GM10248 (cell line): ENCODE data around the gene GYG2.

Source experiments
- CTCF ChIA-PET: fragments of 300-600 bp; sonication (Branson Sonifier 250); formaldehyde crosslinking; extraction: SDS; loops from one replicate; lab custom pipeline; 2021; ENCODE audit warnings: antibody characterized with exemption; lab: Yijun Ruan, JAX
- POLR2A ChIA-PET: fragments of 350-650 bp; sonication (Branson Sonifier 250); formaldehyde crosslinking; extraction: SDS; loops from one replicate; lab custom pipeline; 2020; ENCODE audit warnings: antibody characterized with exemption; lab: Yijun Ruan, JAX
- DNase-seq: peaks from one replicate; pipeline ENCODE4 v3.0.0; 2012; ENCODE audit errors: extremely low spot score
- CTCF ChIP-seq: IDR thresholded peaks from 2 replicates; pipeline ENCODE4 v1.5.1; 2012; ENCODE audit warnings: mild to moderate bottlenecking, low read depth; ENCODE audit errors: extremely low read depth, missing control alignments, control extremely low read depth

The GYG2 gene

DNA sequence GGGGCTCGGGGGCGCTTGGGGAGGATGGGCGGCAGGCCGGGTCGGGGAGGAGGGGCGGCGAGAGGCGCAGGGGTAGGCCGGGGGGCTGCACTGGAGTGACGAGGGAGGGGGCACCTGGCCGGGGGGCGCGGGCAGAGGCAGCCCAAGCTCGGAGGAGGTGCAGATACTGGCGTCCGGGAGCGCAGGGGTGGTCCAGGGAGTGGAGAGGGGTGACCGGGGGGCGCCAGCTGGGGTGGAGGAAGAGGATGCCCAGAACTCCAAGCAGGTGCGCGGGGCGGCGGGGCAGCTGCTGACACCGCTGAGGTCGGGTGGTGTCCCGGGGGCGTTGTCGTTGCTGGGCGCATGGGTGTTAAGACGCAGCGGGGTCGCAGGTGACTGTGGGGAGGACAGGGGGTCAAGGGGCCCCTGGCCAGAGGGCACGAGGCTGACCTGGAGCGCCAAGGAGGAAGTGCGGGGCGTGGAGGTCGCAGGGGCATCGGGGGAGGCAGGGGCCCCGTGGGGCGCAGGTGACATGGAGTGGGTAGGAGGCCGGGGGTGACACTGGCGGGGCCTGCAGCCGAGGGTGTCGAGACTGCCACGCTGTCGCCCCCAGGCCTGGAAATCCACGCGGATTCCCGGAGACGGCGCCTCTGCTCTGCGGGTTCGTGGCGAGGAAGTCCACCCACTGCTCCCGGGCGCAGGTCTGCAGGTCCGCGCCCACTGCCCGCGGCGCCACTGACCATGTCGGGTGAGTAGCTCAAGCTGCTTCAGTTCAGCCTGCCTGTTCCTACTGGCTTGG is 928 bp downstream of the GYG2 start:
- ChIA-PET POLR2A (no interaction called here), CTCF (no interaction called here)
- DNase-seq: no peak
- TF ChIP-seq CTCF: no peak

- no peak for DNase-seq
- POLR2A ChIA-PET: no interaction called here
- TF ChIP-seq CTCF: no peak
- CTCF ChIA-PET: no interaction called here
Measured at GRCh38 chrX:2831471-2832228, 2.9 kb downstream of the GYG2 start.

DNA sequence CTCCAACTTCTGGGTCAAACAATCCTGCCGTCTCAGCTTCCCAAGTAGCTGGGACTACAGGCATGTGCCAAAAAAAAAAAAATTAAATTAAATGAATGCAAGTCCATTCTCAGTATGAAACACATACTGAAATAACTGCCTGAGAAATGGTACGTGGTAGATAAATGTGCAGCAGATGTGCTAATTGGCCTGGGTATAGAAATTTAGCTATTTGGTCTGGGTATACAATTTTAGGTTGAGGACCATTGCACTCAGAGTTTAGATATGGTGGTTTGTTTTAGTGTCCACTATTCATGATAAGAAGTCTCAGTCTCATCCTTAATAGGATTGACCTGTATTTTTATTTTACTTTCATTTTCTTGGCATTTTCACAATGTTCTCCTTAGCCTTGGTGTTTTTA is 9.2 kb downstream of the GYG2 start:
- no peak for DNase-seq
- no peak for TF ChIP-seq CTCF
- POLR2A ChIA-PET: no interaction called here
- CTCF ChIA-PET: no interaction called here

DNA sequence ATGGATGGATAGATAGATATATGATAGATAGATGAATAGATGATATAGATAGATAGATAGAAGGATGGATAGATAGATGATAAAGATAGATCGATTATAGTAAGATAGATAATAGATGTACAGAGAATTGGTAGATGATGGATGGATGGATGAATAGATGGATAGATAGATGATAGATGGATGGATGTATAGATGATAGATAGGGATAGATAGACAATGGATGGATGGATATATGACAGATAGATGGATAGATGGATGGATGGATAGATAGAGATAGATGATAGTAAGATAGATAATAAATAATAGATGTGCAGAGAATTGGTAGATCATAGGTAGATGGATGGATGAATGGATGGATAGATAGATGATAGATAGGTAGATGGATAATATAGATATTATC is 12.2 kb downstream of the GYG2 start:
- ChIA-PET CTCF (no interaction called here), POLR2A (no interaction called here)
- TF ChIP-seq CTCF: no peak
- no peak for DNase-seq

GRCh38 chrX:2841537-2841936 is 12.8 kb downstream of the GYG2 start:
- DNase-seq: no peak
- CTCF ChIA-PET: no interaction called here
- TF ChIP-seq CTCF: no peak
- POLR2A ChIA-PET: no interaction called here

DNA sequence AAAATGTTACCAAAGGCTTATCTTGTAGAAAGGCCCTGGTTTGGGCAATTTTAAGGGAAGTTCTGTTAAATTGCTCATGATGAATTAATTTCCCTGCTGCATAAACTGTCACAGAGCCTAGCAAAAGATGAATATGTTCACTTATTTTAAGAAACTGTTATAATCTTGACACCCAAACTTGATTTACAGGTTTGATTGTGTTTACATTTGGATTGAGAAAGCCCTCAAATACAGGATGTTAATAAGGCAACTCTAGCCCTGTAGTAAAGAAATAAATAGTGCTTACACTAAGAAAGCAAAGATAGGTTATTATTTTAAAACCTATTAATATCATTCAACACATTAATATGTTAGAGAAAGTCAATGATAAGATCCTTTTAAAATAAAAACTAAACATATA is 18.3 kb downstream of the GYG2 start:
- POLR2A ChIA-PET: no interaction called here
- no peak for DNase-seq
- no peak for TF ChIP-seq CTCF
- CTCF ChIA-PET: no interaction called here
